HG03045 (cell line): Measurements from ENCODE around the gene NID1.
A peak's percentile ranks its signal among the peaks of the same experiment; 100 is the strongest.
"Not testable (repeated sequence)": the region's sequence is repeated elsewhere in the genome, so short reads cannot be mapped to it uniquely, and the experiment has no call there.

ENCODE experiments used
- ATAC-seq: cut with Tn5 transposase; IDR thresholded peaks from one replicate; pipeline ENCODE4 v1.9.1; 2021; ENCODE audit warnings: mild to moderate bottlenecking, moderate library complexity; ENCODE audit not compliant: unreplicated experiment

Gene NID1

GRCh38 chr1:236000781-236001180, 64.1 kb downstream of the NID1 start:
- ATAC-seq: no peak

- peak; percentile 69 for ATAC-seq
These were observed 65.5 kb downstream of the NID1 start for GRCh38 chr1:235999259-235999925.

- peak; percentile 38 for ATAC-seq
These were observed 66.1 kb downstream of the NID1 start for GRCh38 chr1:235998812-235999211.

DNA sequence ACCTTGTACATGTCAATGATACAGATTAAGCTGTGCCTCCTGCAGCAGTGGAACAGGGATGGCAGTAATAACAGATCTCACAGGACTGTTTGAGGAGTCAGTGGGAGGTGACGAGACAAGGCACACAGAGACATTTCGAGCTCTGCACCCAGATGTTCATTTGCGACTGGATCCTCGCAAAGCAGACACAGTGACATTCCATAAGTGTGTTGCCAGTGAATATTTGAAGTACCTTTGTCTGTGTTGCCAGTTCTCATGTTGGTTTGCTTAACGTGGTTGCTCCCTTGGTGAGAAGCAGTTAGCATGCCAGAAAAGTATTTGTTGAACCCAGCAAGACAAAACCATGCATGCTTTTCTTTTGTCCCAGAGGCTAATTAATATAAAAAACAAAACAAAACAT, 67.0 kb downstream of the NID1 start:
- no peak for ATAC-seq

DNA sequence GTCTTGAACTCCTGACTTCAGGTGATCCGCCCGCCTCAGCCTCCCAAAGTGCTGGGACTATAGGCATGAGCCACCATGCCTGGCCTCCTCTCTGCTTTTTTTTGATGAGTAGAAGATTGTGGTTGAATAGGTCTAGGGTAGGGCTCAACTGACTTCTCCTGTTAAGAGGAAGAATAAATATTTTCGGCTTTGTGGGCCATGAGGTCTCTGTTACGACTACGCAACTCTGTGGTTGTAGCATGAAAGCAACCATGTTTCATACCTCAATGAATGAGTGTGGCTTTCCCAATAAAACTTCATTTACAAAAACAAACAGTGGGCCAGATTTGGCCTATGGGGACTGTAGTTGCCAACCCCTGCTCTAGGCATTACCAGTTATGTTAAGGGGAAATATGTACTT, 67.8 kb downstream of the NID1 start:
- ATAC-seq: no peak

DNA sequence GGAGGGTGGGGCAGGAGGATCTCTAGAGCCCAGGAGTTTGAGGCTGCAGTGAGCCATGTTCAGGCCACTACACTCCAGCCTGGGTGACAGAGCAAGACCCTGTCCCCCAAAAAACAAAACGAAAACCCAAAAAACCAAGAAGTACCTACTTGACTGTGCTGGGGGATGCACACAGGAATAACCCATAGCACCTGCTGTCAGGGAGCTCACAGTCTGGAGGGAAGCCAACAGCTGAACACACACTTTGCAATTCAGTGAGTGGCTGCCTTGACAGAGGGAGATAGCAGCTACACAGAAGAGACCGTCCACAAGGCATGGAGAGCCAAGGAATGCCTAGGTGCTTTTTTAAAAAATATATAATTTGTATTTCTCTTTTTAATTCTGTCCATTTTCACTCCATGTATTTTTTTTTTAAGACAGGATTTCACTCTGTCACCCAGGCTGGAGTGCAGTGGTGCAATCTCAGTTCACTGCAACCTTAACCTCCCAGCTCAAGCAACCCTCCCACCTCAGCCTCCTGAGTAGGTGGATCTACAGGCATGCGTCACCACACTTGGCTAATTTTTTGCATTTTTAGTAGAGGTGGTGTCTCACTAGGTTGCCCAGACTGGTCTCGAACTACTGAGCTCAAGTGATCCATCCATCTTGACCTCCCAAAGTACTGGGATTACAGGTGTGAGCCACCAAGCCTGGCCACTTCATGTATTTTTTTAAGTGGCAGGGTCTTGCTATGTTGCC, 68.7 kb downstream of the NID1 start:
- peak; percentile 35 for ATAC-seq

- ATAC-seq: no peak
These were observed 69.4 kb downstream of the NID1 start for GRCh38 chr1:235995511-235995910.

- no peak for ATAC-seq
These were observed 71.2 kb downstream of the NID1 start for GRCh38 chr1:235993652-235994051.

DNA sequence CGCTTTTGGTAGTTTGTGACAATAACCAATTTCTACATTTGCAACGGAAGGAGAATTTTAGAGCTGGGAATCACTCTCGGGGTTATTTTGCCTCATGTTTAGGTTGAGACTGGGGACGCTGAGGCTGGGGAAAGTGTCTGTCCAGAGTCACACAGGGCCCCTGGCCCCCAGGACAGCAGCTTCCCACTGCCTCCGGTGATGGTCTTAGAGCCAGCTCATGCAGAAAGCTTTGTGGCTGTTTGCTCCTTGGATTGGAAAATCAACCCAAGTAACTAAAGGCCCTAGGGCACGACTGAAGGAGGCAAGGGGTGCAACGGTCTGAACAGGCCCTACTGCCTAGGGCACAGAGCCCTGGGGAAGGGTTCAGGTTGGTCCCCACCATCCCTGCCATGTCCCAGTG, 72.0 kb downstream of the NID1 start:
- ATAC-seq: no peak

DNA sequence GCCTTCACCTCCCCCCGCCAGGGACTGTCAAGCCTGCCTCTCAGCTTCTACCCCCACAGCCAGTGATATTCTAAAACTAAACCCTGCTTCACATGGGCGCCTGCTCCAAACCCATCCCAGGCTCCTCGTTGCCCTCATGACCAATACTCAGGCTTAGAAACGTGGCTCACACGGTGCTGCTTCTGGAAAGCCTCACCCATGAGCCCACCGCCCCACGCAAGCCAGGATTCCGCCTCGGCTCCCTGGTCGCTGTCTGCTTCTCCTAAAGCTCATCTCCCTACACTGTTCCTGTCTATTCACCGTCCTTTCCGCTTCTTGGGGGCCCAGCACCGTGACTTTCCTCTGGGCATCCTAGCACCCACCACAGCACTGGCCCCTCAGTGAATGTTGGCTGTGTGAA, 72.5 kb downstream of the NID1 start:
- no peak for ATAC-seq

GRCh38 chr1:235990330-235990795, 74.5 kb downstream of the NID1 start:
- no peak for ATAC-seq

DNA sequence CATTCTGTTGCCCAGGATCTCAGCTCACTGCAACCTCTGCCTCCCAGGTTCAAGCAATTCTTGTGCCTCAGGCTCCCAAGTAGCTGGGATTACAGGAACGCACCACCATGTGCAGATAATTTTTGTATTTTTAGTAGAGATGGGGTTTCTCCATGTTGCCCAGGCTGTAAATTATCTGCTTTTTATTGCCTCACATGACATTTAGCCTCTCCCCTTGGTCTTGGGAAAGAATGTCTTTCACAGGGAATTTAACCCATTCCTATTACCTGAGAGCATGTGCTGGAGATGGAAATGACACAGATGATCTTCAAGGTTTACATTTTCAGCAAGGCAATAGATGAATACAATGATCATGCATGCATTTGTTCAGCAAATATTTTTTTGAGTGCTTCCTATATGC, 75.8 kb downstream of the NID1 start:
- ATAC-seq: no peak

GRCh38 chr1:235986869-235987268, 78.0 kb downstream of the NID1 start:
- no peak for ATAC-seq

- no peak for ATAC-seq
These were observed 80.7 kb downstream of the NID1 start for GRCh38 chr1:235984041-235984825.

DNA sequence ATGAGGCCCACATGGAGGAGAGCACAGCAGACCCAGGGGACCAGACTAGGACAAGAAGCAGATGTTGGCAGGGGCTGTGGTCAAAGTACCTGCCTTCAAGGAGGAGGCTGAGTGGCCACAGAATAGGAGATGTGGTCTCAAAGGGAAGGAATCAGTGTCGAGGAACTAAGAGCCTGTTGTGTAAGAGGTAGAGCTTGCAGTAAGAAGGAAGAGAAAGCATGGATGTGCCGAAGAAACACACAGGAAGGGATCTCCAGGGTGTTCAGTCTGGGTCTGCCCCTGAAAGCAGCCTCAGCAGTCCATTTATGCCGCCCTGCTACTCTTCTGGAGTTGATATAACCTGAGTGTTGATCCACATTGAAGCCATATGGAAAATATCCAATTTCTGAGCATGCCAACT, 83.9 kb downstream of the NID1 start:
- no peak for ATAC-seq

DNA sequence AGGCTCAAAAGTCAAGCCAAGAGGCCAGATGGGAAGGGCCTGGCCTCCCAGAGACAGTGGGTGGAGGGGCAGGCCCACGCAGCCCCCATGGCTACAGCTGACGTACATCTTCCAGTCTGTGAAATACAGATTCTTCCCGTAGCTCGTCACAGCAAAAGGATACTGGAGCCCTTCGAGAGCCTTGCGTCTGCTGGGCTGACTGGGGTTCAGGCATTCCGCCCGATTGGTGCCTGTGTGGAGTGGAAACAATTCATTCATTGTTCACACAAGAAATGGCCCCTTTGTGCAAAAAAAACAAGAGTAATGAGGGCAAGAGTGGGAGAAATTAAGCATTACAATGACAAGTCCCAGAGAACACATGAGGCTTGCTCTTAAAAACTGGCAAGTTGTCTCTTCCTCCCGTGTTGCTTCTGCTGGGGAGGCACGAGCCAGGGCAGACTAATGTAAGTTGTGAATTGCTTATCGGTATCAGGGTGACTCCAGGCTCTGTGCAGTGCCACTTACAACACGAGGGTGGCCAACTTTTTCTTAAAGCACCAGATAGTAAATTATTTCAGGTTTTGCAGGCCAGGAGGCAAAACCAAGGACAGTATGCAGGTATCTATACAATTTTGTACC, 85.1 kb downstream of the NID1 start:
- ATAC-seq: no peak

GRCh38 chr1:235979176-235979575, 85.7 kb downstream of the NID1 start:
- ATAC-seq: no peak

DNA sequence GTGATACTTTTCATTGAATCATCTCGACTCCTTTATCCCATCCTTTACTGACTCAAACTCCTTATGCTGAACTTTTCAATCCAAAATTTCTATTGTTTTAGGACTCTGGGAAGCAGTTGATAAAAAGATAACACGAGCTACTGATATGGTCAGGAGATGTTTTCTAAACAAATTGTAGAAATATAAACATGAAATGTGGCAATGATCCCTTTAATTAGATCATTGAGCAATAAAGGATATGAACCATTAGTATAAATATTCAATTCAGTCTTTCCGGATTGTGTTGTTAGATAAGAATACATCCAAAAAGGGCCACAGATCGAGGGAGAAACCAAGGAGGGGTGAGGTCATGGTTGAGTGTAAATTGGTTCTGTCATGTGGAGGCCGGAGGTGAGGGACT, 88.4 kb downstream of the NID1 start:
- no peak for ATAC-seq

DNA sequence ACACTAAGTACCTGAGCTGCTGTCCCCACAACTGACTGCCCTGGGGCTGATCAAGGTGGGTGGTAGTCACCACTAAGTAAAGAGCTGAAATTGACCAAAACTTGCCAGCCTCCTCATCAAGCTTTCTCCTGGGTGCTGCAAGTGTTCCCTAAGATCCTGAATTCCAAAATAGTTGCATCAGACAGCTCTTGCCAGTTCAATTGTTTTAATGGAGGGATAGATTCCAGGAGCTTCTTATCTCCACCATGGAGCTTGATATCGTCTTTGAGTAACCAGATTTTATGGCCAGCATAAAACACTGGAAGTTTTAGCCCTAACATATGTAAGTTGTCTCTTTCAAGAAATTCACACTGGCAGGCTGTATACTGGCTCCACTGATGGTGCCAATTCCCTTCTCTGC, 90.3 kb downstream of the NID1 start:
- no peak for ATAC-seq

GRCh38 chr1:235972691-235973090, 92.2 kb downstream of the NID1 start:
- ATAC-seq: not testable (repeated sequence)

DNA sequence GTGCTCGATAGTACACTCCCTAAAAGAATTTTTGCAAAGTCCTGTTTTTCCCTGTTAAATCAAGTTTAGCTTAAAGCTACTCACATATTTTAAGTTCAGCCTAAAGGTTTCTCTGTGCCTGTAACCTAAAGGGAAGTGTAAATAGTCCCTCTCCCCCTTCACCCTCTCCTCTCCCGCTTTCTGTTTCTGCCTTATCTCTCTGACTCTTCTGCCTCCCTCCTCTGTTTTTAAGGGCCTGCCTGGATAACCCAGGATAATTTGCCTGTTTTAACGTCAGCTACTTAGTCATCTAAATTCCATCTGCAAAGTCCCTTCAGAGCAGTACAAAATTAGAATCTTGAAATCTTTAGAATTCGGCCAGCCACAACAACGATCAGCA, 92.6 kb downstream of the NID1 start:
- peak; percentile 38 for ATAC-seq
